Measurements from ENCODE around the gene AGMO. TPM values are rescaled to one million over a fixed set of nuclear protein-coding genes. Genes with fewer than 3 reads are reported as not detected.

The AGMO gene
- total RNA-seq, 1 experiment from 2014 or later = not detected

- no peak for DNase-seq (ENCODE audit: low read depth)
Observed at GRCh38 chr7:15236952-15237351, 324.9 kb downstream of the AGMO start.

- no peak for DNase-seq (ENCODE audit: low read depth)
Observed at GRCh38 chr7:15234431-15234830, 327.4 kb downstream of the AGMO start.

GRCh38 chr7:15228831-15229230 is 333.0 kb downstream of the AGMO start:
- DNase-seq (ENCODE audit: low read depth) = no peak

- DNase-seq (ENCODE audit: low read depth) = no peak
Observed at GRCh38 chr7:15225981-15226380, 335.8 kb downstream of the AGMO start.

GRCh38 chr7:15219758-15220157 is 342.1 kb downstream of the AGMO start:
- no peak for DNase-seq (ENCODE audit: low read depth)

- no peak for DNase-seq (ENCODE audit: low read depth)
Observed at GRCh38 chr7:15218261-15218660, 343.6 kb downstream of the AGMO start.

- no peak for DNase-seq (ENCODE audit: low read depth)
Observed at GRCh38 chr7:15215616-15216015, 346.2 kb downstream of the AGMO start.

- DNase-seq (ENCODE audit: low read depth) = no peak
Observed at GRCh38 chr7:15214976-15215375, 346.8 kb downstream of the AGMO start.

- DNase-seq (ENCODE audit: low read depth) = no peak
Observed at GRCh38 chr7:15213093-15213492, 348.7 kb downstream of the AGMO start.

GRCh38 chr7:15209429-15209828 is 352.4 kb downstream of the AGMO start:
- DNase-seq (ENCODE audit: low read depth) = no peak

- DNase-seq (ENCODE audit: low read depth) = no peak
Observed at GRCh38 chr7:15204421-15204820, 357.4 kb downstream of the AGMO start.

- no peak for DNase-seq (ENCODE audit: low read depth)
Observed at GRCh38 chr7:15199482-15199881, 362.3 kb downstream of the AGMO start.

- no peak for DNase-seq (ENCODE audit: low read depth)
Observed at GRCh38 chr7:15197042-15197977, 364.5 kb downstream of the AGMO start.

GRCh38 chr7:15178065-15178464 is 383.8 kb downstream of the AGMO start:
- no peak for DNase-seq (ENCODE audit: low read depth)

GRCh38 chr7:15176089-15176488 is 385.7 kb downstream of the AGMO start:
- DNase-seq (ENCODE audit: low read depth) = no peak

- no peak for DNase-seq (ENCODE audit: low read depth)
Observed at GRCh38 chr7:15175152-15175551, 386.7 kb downstream of the AGMO start.

- no peak for DNase-seq (ENCODE audit: low read depth)
Observed at GRCh38 chr7:15174485-15174884, 387.3 kb downstream of the AGMO start.

GRCh38 chr7:15168489-15168888 is 393.3 kb downstream of the AGMO start:
- no peak for DNase-seq (ENCODE audit: low read depth)

- no peak for DNase-seq (ENCODE audit: low read depth)
Observed at GRCh38 chr7:15167912-15168311, 393.9 kb downstream of the AGMO start.

- DNase-seq (ENCODE audit: low read depth) = no peak
Observed at GRCh38 chr7:15166620-15167019, 395.2 kb downstream of the AGMO start.

- DNase-seq (ENCODE audit: low read depth) = no peak
Observed at GRCh38 chr7:15159261-15159660, 402.6 kb downstream of the AGMO start.

GRCh38 chr7:15158141-15158810 is 403.5 kb downstream of the AGMO start:
- no peak for DNase-seq (ENCODE audit: low read depth)
